ENCODE data around the gene FRYL.

The FRYL gene

DNA sequence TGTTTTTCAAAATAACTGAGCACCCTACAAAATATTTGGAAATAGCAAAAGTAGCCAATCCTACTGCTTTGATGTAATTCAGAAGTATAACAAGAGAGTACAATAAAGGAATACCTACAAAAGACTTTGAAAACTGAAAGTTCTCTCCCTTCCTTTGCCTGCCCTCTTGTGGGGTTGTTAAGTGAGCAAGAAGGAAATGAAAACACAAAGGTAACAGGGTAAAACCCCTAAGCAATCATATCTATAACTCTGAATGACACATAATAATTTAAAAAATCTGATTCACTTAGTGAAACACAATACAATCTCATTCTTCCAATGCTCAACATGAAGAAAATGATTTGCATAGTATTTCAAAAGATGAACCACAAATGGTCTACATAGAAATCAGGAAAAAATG, 98.2 kb downstream of the FRYL start:
- H3K4me3 ChIP-seq (ENCODE audit: low read length) = no peak overlapping the region
- peak; percentile 67 for TF ChIP-seq CTCF (conservative IDR thresholded peaks at IDR 0.05; ENCODE audit: low read length)
- DNase-seq (ENCODE audit: low read depth) = peak; percentile 51

DNA sequence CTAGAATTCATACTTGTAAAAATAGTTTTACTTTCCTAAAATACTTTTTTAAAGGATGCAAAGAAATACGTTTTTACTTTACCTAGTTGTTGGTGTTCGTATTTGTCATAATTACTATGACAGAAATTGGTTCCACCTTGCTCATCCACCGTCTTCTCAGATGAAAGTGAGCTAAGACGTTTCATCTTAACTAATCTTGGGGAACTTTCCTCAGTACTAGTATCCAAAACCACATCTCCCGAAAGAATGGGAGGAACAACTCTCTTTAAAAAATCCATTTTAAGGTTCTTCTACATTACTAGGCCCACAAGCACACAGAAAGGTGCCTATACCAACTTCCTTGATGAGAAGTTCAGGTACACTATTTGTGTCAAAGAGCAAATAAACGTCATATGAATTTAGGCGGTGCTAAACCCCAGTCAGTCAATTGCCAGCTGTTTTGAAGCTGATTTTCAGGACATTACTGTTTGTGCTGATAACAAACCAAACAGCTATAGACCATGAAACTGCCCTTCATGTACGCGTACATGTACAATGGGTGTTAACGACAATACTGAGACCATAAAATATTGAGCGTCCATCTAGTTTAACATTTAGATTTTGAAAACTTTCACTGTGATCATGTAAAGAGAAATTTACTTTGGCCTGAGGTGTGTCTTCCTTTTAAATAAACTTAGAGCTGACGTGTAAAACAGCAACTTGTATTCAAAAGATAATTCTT, 99.1 kb downstream of the FRYL start:
- TF ChIP-seq CTCF (conservative IDR thresholded peaks at IDR 0.05; ENCODE audit: low read length) = no peak

GRCh38 chr4:48673537-48673936, 106.5 kb downstream of the FRYL start:
- H3K4me3 ChIP-seq (ENCODE audit: low read length) = no peak overlapping the region
- DNase-seq (ENCODE audit: low read depth) = no peak
- TF ChIP-seq CTCF (conservative IDR thresholded peaks at IDR 0.05; ENCODE audit: low read length) = no peak

More for the DNA sequence above, 99.1 kb downstream of the FRYL start:
- no peak overlapping the region for H3K4me3 ChIP-seq (ENCODE audit: low read length)
- no peak for DNase-seq (ENCODE audit: low read depth)

- no peak overlapping the region for H3K4me3 ChIP-seq (ENCODE audit: low read length)
- DNase-seq (ENCODE audit: low read depth) = no peak
- TF ChIP-seq CTCF (conservative IDR thresholded peaks at IDR 0.05; ENCODE audit: low read length) = no peak
Measured at GRCh38 chr4:48670587-48670986, 109.5 kb downstream of the FRYL start.

GRCh38 chr4:48669086-48669485, 111.0 kb downstream of the FRYL start:
- no peak overlapping the region for H3K4me3 ChIP-seq (ENCODE audit: low read length)
- no peak for DNase-seq (ENCODE audit: low read depth)
- TF ChIP-seq CTCF (conservative IDR thresholded peaks at IDR 0.05; ENCODE audit: low read length) = no peak

GRCh38 chr4:48668254-48669017, 111.6 kb downstream of the FRYL start:
- no peak for TF ChIP-seq CTCF (conservative IDR thresholded peaks at IDR 0.05; ENCODE audit: low read length)
- H3K4me3 ChIP-seq (ENCODE audit: low read length) = no peak overlapping the region
- no peak for DNase-seq (ENCODE audit: low read depth)

DNA sequence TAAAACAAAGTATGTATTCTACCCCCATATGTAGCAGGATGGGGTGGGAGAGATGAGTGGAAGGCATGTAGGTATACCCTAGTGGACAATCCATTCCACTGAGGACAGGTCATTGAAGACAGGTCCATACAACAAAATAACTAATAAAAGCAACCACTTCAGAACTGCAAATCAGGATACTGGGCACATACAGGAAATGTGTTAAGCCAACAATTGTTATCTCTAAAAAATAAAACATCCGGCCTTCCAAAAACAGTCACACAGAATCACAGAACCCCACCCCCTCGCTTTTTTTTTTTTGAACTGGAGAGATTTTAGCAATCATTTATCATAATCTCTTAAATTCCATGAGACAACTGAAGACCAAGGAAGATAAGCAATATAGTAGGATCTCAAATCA, 112.9 kb downstream of the FRYL start:
- no peak for TF ChIP-seq CTCF (conservative IDR thresholded peaks at IDR 0.05; ENCODE audit: low read length)
- no peak overlapping the region for H3K4me3 ChIP-seq (ENCODE audit: low read length)
- DNase-seq (ENCODE audit: low read depth) = no peak
